Stimulated activated CD4-positive, alpha-beta T cell treated with anti-CD3 and anti-CD28 coated beads, Interleukin-15, amount 100 ng/mL, for 48 hours (primary cell): ENCODE data around the gene FCGR3B.
"Not testable (repeated sequence)": the region's sequence is repeated elsewhere in the genome, so short reads cannot be mapped to it uniquely, and the experiment has no call there.

Experiments
- DNase-seq, 2 donors: peaks; one replicate each; pipeline ENCODE4 v3.0.0-alpha.2; 2020; ENCODE audit warnings: low read depth in 2 of 2

FCGR3B gene

DNA sequence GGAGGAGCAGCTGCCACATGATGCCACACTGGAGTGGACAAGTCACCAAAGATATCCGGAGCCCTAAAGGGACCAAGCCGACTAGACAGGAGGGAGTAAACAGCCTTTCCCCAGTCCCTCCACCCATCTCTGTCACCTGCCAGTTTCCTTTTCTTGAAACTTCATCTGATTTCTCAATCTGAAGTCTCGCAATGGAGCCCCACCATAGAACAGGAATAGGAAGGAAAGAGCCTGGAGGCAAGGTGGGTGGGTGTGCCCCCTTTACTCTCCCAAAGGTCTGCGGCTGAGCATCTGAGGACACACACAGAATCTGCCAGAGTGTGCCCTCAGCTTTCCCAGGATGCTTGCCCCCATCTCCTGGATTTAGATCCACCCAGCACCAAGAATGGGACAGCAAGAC lies at the start of gene FCGR3B:
Gene FCGR3B, minus strand, starts transcription at position 101 of the 400 bp plus-strand sequence. Its CDS starts 82 bp downstream, at position 19.
- DNase-seq: no peak

DNA sequence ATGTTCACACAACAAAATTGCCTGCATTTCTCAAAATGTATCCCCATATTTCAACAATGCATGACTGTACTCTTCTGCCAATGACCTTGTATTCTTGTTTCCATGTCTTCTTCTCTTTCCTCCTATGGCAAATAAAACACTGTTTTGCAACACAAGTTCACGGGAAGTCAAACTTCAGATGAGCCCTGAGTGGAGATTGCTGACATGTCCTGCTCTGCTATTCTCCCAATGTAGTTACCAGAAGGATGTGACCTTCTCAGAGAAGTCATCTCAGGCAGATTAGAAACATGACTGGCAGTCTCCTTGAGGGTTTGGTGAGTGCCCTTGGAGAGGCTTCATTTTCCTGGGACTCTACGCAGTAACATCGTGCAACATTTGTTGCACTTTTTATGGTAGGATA lies 47.5 kb upstream of the FCGR3B start:
- no peak for DNase-seq

GRCh38 chr1:161676958-161677689 lies 46.1 kb upstream of the FCGR3B start:
- DNase-seq: no peak

DNA sequence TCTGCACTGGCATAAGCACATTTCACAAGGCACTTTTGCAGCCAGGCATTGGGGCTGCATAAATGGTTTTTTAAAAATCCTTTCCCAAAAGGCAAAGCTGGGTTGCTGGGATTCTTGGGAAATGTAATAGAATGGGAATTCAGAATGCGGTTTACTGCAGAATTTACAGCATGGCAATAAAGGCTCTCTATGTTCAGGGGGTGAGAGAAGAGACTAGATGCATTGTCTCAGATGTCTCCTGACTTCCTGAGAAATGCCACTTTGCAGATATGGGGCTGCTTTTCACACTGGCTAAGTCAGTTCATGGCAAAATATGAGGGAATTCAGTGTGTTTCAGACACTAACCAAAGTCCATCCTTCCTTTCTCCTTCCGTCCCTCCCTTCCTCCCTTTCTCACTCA lies 45.5 kb upstream of the FCGR3B start:
- no peak for DNase-seq

DNA sequence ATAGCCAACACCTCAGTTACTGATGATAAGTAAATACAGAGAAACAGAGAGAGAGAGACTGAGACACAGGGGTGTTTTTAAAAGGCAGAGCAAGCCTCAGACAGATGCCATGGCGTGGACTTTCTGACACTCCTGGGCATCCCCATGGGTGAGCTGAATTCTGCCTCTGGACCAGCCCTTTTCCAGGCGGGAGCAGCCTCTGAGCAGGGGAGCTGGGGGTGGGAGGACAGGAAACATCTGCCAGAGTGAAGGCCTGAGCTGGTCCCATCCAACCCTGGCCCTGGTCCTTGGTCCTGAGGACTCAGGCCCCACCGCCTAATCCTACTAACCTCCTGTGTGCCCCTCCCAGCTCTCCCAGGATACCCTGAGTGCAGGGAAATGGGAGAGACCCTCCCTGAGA lies 43.9 kb upstream of the FCGR3B start:
- DNase-seq: not testable (repeated sequence)

- not testable (repeated sequence) for DNase-seq
Measured at GRCh38 chr1:161674447-161674846, 43.5 kb upstream of the FCGR3B start.

GRCh38 chr1:161673437-161673836 lies 42.5 kb upstream of the FCGR3B start:
- not testable (repeated sequence) for DNase-seq

- not testable (repeated sequence) for DNase-seq
Measured at GRCh38 chr1:161671045-161672020, 40.4 kb upstream of the FCGR3B start.

DNA sequence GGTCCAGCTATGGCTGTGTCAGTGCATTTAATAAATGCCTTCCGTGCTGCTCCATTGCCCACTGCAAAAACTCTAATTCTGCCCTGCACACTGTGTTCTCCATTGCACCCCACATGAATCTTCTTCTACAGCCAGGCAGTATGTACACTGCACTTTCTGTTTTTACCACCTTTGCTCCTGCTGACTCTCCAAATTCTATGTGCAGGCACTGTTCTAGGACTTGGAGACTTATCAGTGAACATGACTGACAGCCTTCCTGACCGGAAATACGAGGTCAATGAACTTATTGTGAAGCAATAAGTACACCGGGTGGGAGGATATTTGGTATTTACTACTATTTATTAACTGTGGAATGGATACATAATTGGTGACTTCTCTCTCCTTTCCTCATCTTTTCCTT lies 33.7 kb upstream of the FCGR3B start:
- not testable (repeated sequence) for DNase-seq

DNA sequence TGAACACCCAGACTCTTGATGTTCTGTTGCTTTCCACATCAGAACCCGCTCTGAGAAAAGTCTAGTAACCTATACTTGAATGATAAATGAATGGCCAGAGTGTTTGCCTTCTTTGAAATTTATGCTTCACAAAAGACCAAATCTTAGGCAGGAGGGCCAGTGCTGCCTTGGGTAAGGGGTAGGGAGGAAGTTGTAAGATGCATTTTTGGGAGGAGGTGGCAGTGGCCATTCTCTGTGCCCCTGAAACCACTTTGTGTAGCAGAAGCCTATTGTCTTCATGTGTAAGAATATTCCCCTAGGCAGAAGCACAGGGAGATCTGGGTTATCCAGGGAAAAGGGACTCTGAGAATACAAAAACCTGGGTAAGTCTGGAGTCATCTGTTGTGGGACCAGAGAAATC lies 32.6 kb upstream of the FCGR3B start:
- DNase-seq: not testable (repeated sequence)

DNA sequence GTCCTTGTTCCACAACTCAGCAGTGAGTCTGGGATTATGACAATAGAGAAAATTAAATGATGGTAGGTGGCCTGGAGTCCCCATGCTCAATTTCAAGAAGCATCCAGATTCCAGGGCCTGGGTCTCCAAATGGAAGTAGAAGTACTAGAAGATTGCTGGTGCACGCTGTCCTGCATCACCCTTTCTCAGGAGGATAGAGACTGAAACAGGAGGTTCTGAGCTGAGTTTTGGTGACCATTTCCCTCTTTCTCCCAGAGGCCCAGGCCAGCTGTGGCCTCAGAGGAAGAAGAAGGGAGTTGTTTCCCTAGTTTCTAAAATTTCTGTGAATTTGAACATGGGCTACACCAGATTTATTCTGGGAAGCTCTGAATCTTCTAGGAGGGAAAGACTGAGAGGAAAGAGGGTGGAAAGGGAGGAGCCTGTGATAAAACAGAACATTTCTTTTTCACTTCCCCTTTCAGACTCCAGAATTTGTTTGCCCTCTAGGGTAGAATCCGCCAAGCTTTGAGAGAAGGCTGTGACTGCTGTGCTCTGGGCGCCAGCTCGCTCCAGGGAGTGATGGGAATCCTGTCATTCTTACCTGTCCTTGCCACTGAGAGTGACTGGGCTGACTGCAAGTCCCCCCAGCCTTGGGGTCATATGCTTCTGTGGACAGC lies 31.8 kb upstream of the FCGR3B start, which contains the start of gene FCGR2B:
Gene FCGR2B, plus strand, starts transcription at position 460 of the 656 bp plus-strand sequence. Its CDS starts 99 bp downstream, at position 559.
- not testable (repeated sequence) for DNase-seq

DNA sequence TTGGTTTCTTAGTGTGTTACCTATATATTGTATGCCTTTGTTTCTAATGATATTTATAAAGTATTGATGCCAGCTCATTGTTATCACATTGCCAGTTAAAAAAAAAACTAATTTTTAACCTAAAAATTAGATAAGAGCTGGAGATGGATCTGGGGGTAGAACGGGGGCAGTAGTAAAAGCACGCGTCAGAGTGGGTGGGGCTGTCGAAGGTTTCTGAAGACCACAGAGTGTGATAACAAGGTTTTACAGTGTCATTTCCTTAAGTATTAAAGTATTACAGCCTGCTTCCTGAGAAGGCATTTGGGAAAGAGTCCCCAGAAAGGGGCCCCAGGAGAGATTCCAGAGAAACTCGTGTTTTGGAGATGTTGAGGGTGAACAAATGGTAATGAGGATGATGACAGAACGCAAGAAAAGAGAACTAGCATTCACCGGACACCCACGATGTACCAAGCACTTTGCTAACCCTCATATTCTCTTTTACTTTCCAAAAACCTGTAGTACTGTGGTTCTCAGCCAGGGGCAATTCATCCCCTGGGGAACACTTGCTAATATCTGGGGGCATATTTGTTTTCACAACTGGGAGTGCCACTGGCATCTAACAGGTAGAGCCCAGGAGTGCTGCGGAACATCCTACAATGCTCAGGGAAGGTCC lies 30.8 kb upstream of the FCGR3B start:
- DNase-seq: not testable (repeated sequence)

- DNase-seq: not testable (repeated sequence)
Measured at GRCh38 chr1:161658524-161658923, 27.5 kb upstream of the FCGR3B start.

- DNase-seq: not testable (repeated sequence)
Measured at GRCh38 chr1:161653971-161654370, 23.0 kb upstream of the FCGR3B start.

DNA sequence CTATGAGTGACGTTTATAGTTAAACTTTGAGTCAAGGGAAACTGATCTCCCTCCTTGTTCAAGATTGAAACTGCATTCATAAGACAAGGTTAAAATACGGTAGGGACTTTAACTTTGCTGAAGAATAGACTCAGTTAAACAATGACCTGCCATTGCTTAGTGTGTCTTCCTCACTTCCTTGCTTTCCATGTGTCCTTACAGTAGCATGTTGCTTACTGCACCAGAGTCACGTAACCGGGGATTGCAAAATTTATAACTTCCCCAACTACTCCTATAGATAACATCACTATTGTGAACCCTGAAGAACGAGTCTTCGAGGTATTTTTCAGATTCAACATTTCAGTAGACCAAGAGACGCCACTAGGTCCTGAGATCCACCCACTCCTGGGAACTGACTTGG lies 22.6 kb upstream of the FCGR3B start:
- DNase-seq: not testable (repeated sequence)

GRCh38 chr1:161647507-161648360 lies 16.8 kb upstream of the FCGR3B start:
- not testable (repeated sequence) for DNase-seq

- not testable (repeated sequence) for DNase-seq
Measured at GRCh38 chr1:161644855-161645254, 13.9 kb upstream of the FCGR3B start.

- not testable (repeated sequence) for DNase-seq
Measured at GRCh38 chr1:161643481-161644208, 12.7 kb upstream of the FCGR3B start.

DNA sequence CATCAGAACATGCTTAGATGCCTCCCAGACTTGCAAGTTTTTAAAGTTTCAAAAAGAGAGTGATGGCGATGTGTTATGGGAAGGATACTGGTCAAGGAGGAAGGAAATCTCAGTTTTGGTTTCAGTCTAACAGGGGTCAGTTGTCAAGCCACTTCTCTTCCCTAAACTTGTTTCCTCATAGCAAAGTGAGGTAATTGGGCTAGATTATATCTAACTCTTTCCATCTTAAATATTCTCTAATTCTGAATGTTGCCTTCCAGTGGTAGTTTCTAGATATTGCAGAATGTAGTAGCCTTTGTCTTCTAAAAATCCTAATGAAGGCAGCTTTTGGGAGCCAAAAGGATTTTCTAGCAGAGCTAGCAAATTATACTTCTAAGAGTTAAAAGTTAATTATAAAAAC lies 11.7 kb upstream of the FCGR3B start:
- DNase-seq: not testable (repeated sequence)

- not testable (repeated sequence) for DNase-seq
Measured at GRCh38 chr1:161639203-161639602, 8.2 kb upstream of the FCGR3B start.
